K562 (cell line): ENCODE measurements around the gene ENPP7. TPM values are rescaled to one million over a fixed set of nuclear protein-coding genes. Genes with fewer than 3 reads are reported as not detected.

Experiments used
- ATAC-seq: fragments of 200-7000 bp; cut with Tn5 transposase; 3 replicates; pipeline ENCODE4 v1.9.1; 2020; ENCODE audit warnings: moderate library complexity
- BruUV-seq: library from RNA; stranded (reverse); fragments of 400-500 nt; replicated peaks from 2 replicates; lab custom pipeline; 2021; lab: Mats Ljungman, UMichigan
- CTCF ChIA-PET: fragments of 300-600 bp; formaldehyde crosslinking; extraction: SDS; loops from one replicate; lab custom pipeline; 2021; ENCODE audit warnings: low intra/inter-chr PET ratio; lab: Yijun Ruan, JAX
- POLR2A ChIA-PET: fragments of 300-600, 350-650 bp; sonication (Branson Sonifier 250); formaldehyde crosslinking; extraction: SDS; loops from one replicate; lab custom pipeline; 2021; ENCODE audit warnings: antibody characterized with exemption, inconsistent platforms; lab: Yijun Ruan, JAX
- DNase-seq, 4 experiments: peaks; one replicate each; pipeline versions ENCODE4 v3.0.0 to v3.0.0-alpha.2; 2011 to 2018; ENCODE audit warnings: low spot score in 3 of 4, mixed read lengths in 3 of 4; ENCODE audit errors: extremely low read depth in 1 of 4
- FAIRE-seq: peaks from 2 replicates; lab custom pipeline; 2011; peaks lifted over from hg19 to GRCh38; lab: Jason Lieb, UNC
- H2AFZ ChIP-seq: 2 replicates; pipeline ENCODE4 v1.6.0; 2011; ENCODE audit warnings: low read depth, low read length, control low read depth, inconsistent platforms
- H3K27ac ChIP-seq: fragments of 200-600 bp; 3 replicates; pipeline ENCODE4 v1.8.0; 2011; ENCODE audit warnings: low read depth, mild to moderate bottlenecking, control low read depth, inconsistent platforms, low read length, moderate library complexity, mixed read lengths; ENCODE audit errors: extremely low read depth
- H3K27me3 ChIP-seq, 2 experiments: fragments of 300-600 bp in 1 of 2; 2 replicates in 1 of 2; 3 replicates in 1 of 2; pipeline versions ENCODE4 v1.6.0 to v1.8.0; 2011; ENCODE audit warnings: inconsistent platforms in 2 of 2, low read length in 2 of 2, mild to moderate bottlenecking in 1 of 2, mixed read lengths in 1 of 2, moderate library complexity in 1 of 2; ENCODE audit not compliant: control insufficient read depth in 2 of 2, insufficient read depth in 2 of 2
- H3K36me3 ChIP-seq: fragments of 300-600 bp; 3 replicates; pipeline ENCODE4 v1.8.0; 2011; ENCODE audit warnings: mild to moderate bottlenecking, low read length, inconsistent platforms; ENCODE audit not compliant: control insufficient read depth, insufficient read depth
- H3K4me1 ChIP-seq, 2 experiments: fragments of 200-600 bp in 1 of 2; replicated peaks in 1 of 2; 2 replicates in 1 of 2; 3 replicates in 1 of 2; pipeline versions ENCODE4 v1.5.1 to v1.8.0; 2011; ENCODE audit warnings: inconsistent platforms in 2 of 2, low read length in 2 of 2, mild to moderate bottlenecking in 1 of 2, mixed read lengths in 1 of 2, moderate library complexity in 1 of 2; ENCODE audit not compliant: control insufficient read depth in 2 of 2, insufficient read depth in 2 of 2
- H3K4me2 ChIP-seq: 2 replicates; pipeline ENCODE4 v1.6.1; 2011; ENCODE audit warnings: low read length, control low read depth, inconsistent platforms, mixed read lengths; ENCODE audit not compliant: insufficient read depth
- H3K4me3 ChIP-seq: fragments of 200-600 bp; sonication (generic), shearing (Covaris generic); 2 replicates; pipeline ENCODE4 v1.5.1; 2016; ENCODE audit warnings: control low read depth, inconsistent platforms
- H3K79me2 ChIP-seq: fragments of 200-600 bp; 3 replicates; pipeline ENCODE4 v1.8.0; 2011; ENCODE audit warnings: low read length, inconsistent platforms; ENCODE audit not compliant: control insufficient read depth, insufficient read depth
- H3K9ac ChIP-seq, 2 experiments: 2 replicates each; pipeline versions ENCODE4 v1.6.0 to v1.6.1; 2011; ENCODE audit warnings: low read depth in 2 of 2, low read length in 2 of 2, control low read depth in 1 of 2, inconsistent platforms in 1 of 2, mild to moderate bottlenecking in 1 of 2, mixed read lengths in 1 of 2; ENCODE audit not compliant: insufficient read depth in 1 of 2
- H3K9me1 ChIP-seq: one replicate; pipeline ENCODE4 v1.6.0; 2011; ENCODE audit warnings: inconsistent platforms, mild to moderate bottlenecking, low read length, moderate library complexity; ENCODE audit not compliant: control insufficient read depth, insufficient read depth
- H3K9me3 ChIP-seq: replicated peaks from 2 replicates; pipeline ENCODE4 v1.5.1; 2011; ENCODE audit warnings: low read depth, low read length, inconsistent platforms; ENCODE audit not compliant: control insufficient read depth, insufficient read depth
- H4K20me1 ChIP-seq: replicated peaks from 2 replicates; pipeline ENCODE4 v1.6.1; 2011; ENCODE audit warnings: low read length, inconsistent platforms, mixed read lengths; ENCODE audit not compliant: control insufficient read depth, insufficient read depth
- BHLHE40 ChIP-seq: IDR thresholded peaks from 2 replicates; pipeline ENCODE4 v1.6.1; 2011; ENCODE audit warnings: low read length, improper control_type of control experiment
- CHD4 ChIP-seq: fragments of 200-600 bp; sonication (generic); IDR thresholded peaks from 3 replicates; pipeline ENCODE4 v1.6.1; 2012; ENCODE audit warnings: low read depth, mild to moderate bottlenecking, mixed read lengths, low read length, inconsistent platforms; ENCODE audit not compliant: insufficient read depth, insufficient replicate concordance, poor library complexity, severe bottlenecking
- CLOCK ChIP-seq: fragments of 250-450 bp; sonication (Bioruptor Pico); IDR thresholded peaks from 2 replicates; pipeline ENCODE4 v1.4.0; 2020; ENCODE audit warnings: mild to moderate bottlenecking, moderate library complexity, borderline replicate concordance
- EZH2 ChIP-seq: IDR thresholded peaks from 2 replicates; pipeline ENCODE4 v1.6.1; 2012; ENCODE audit warnings: low read depth, mild to moderate bottlenecking, inconsistent platforms, low read length, borderline replicate concordance
- JUNB ChIP-seq: fragments of 450-650 bp; formaldehyde crosslinking; conservative IDR thresholded peaks from 2 replicates; pipeline ENCODE4 v1.4.0; 2020; ENCODE audit warnings: mild to moderate bottlenecking
- TFE3 ChIP-seq: fragments of 450-650 bp; formaldehyde crosslinking; IDR thresholded peaks from 2 replicates; pipeline ENCODE4 v1.4.0; 2020; ENCODE audit warnings: mild to moderate bottlenecking, mixed read lengths
- ZNF551 ChIP-seq: fragments of 250-450 bp; sonication (Bioruptor Pico); IDR thresholded peaks from 2 replicates; pipeline ENCODE4 v1.5.0; 2021; ENCODE audit warnings: mild to moderate bottlenecking, moderate library complexity
- WGBS: fragments of 100-300 bp; shearing (Covaris generic); methylation state at CpG from one replicate; pipeline ENCODE4 v1.1.6; 2016; ENCODE audit warnings: low coverage, mixed read lengths; ENCODE audit not compliant: insufficient coverage; ENCODE audit errors: missing lambda C conversion rate; 5-methylcytosine and 5-hydroxymethylcytosine counted together
- in situ Hi-C: fragments of 300-500 bp; cut with MboI; formaldehyde crosslinking; loops from 4 replicates; pipeline ENCODE4 v1.15.0; 2018; ENCODE audit warnings: inconsistent platforms, mixed read lengths
- intact Hi-C: fragments of 100-400 bp; cut with micrococcal nuclease; formaldehyde crosslinking; loops from 2 replicates; pipeline ENCODE4 v1.14.2; 2022
- polyA plus RNA-seq, 8 experiments: library from polyadenylated mRNA; depleted of rRNA in 4 of 8; stranded (reverse) in 5 of 8; unstranded in 3 of 8; fragments of >200 nt; fragmentation: Nextera tagmentation in 2 of 8; fragmentation: Illumina TruSeq in 1 of 8; extraction: Ambion mirVana in 2 of 8; extraction: Trizol in 1 of 8; gene quantifications; 2 replicates each; pipeline versions ENCODE4 v1.2.1 to v1.2.3, GENCODE V29; 2011 to 2014; ENCODE audit warnings: inconsistent platforms in 1 of 8, missing spikeins in 1 of 8
- total RNA-seq, 7 experiments: library from RNA; depleted of rRNA in 6 of 7; stranded (reverse); fragments of >200 nt in 6 of 7; fragmentation: Illumina TruSeq in 2 of 7; extraction: Trizol in 2 of 7; gene quantifications; 2 replicates each; pipeline versions ENCODE4 v1.2.1 to v1.2.3, GENCODE V29; 2011 to 2021; ENCODE audit warnings: low replicate concordance in 1 of 7

ENPP7 gene
- total and polyA plus RNA-seq, 9 of the 15 experiments (the other 6 are each of a cell fraction or from before 2014, with no cell fraction given), result not detected

GRCh38 chr17:79745641-79746105 lies 14.9 kb downstream of the ENPP7 start:
- WGBS, result 27% methylated on average over 6 of the region's 6 CpGs
- intact Hi-C loops, result loop anchor here (2.0 to 10.0 kb wide), 3 partner anchors 42 to 229 kb away; partner anchors contain the start of gene CBX4
- 0 out of 2 replicates have a peak, but pooled peaks cover 3% of the 10 kb centered on the region for H4K20me1 ChIP-seq
- no peaks in the 10 kb centered on the region for H3K79me2 ChIP-seq
- ChIA-PET CTCF (interaction anchor here (0.6 to 2.3 kb wide), 5 partner anchors 32 to 245 kb away, joined by 3 to 12 read pairs (median 4); partner anchors contain the start of gene CBX2), POLR2A (interaction anchor here (0.7 to 1.7 kb wide), 7 partner anchors 9 to 94 kb away, joined by 3 to 8 read pairs (median 4); partner anchors contain the start of gene CBX4)
- H3K36me3 ChIP-seq, result no peaks in the 10 kb centered on the region
- in situ Hi-C loops, result loop anchor here (5.0 to 10.0 kb wide), 2 partner anchors 47 to 169 kb away; no protein-coding TSS in a partner anchor
- peak overlapping the region in 1 of 2 experiments; percentile 55; a peak in 1 of 4 replicates for H3K9ac ChIP-seq
- no peak overlapping the region for H2AFZ ChIP-seq
- peaks cover 15 to 27% of the 10 kb centered on the region in 2 experiments for H3K4me1 ChIP-seq
- H3K9me3 ChIP-seq, result no peaks in the 10 kb centered on the region
- DNase-seq, result no peak
- no peak for ATAC-seq
- H3K9me1 ChIP-seq, result no peaks in the 10 kb centered on the region
- peaks cover under 1% of the 10 kb centered on the region in 2 experiments; a peak in 2 of 5 replicates for H3K27me3 ChIP-seq
- no peak for FAIRE-seq
- no peak overlapping the region for H3K4me2 ChIP-seq
- H3K4me3 ChIP-seq, result no peak overlapping the region
- TF ChIP-seq ZNF551 (CRISPR knock-in tag), result no peak
- no peak for TF ChIP-seq EZH2
- no peak for TF ChIP-seq CHD4
- TF ChIP-seq TFE3 (CRISPR knock-in tag), result no peak
- no peak for TF ChIP-seq BHLHE40
- TF ChIP-seq JUNB (CRISPR knock-in tag), result no peak
- TF ChIP-seq CLOCK (CRISPR knock-in tag), result no peak
- no TSS peak for BruUV-seq
- H3K27ac ChIP-seq, result no peak overlapping the region
